GM12875 (cell line): ENCODE measurements around the gene UNC13A.

ENCODE experiments used
- H3K4me3 ChIP-seq: one replicate; pipeline ENCODE4 v1.5.1; 2011; ENCODE audit warnings: low read depth, low read length, control low read depth
- CTCF ChIP-seq: IDR thresholded peaks from 2 replicates; pipeline ENCODE4 v1.5.1; 2011; ENCODE audit warnings: low read depth, mild to moderate bottlenecking, control low read depth, inconsistent platforms, low read length, moderate library complexity, borderline replicate concordance; ENCODE audit not compliant: insufficient read depth

The UNC13A gene

GRCh38 chr19:17681505-17682125 is 6.5 kb downstream of the UNC13A start:
- H3K4me3 ChIP-seq, result no peak overlapping the region
- no peak for TF ChIP-seq CTCF

DNA sequence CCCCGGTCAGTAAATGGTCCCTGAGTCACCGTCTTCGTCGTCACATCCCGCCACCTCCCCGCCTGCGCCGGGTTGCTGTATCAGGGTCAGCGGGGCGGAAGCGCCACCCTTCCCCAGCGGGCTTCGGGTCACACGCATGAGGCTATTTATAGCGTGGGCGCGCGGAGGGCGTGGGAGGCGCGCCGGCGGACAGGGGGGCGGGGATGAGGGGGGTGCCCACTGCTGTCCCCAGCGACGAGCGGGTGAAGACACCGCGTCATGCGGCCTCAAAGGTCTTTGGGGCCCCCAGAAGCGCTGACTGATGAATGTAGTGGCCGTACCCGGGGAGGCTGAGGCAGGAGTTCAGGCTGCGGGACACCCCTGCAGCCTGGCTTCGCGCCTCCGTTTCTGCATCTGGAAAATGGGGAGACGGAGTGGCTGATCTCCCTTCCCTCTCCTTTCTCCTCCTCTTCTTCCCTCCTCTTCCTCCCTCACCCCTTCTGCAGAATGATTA is 7.9 kb downstream of the UNC13A start:
- no peak for TF ChIP-seq CTCF
- peak overlapping the region; percentile 26 for H3K4me3 ChIP-seq

DNA sequence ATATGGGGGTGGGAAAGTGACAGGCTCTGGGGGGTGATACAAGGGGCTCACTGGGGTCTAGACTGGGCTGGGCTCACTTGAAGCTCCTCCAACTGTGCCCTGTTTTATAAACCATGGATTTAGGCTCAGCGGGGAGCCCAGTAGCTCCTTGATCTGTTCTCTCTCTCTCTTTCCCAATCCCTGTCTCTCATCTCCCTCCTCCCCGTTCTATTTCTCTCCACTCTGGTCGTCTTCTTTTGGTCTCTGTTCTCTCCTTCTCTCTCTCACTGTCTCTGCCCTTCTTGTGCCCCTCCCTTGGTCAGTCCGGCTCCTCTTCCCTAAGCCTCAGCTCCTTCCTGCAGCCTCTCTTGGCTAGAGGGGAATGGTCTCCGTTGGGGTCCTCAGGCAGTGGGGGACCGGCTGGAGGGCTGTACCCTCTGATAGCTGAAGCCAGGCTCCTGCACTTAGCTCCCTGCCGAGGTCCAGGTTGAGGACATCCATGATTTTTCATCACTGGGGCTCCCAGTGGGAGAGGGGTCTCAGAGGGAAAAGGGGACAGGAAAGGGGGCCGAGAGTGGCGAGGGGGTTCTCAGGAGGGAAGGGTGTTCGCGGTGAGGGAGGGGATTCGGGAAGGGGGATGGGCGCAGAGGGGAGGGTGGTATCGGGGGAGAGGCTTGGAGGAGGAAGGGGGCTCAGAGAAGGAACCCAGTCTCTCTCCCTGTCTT is 8.5 kb downstream of the UNC13A start:
- H3K4me3 ChIP-seq, result peak overlapping the region; percentile 21
- no peak for TF ChIP-seq CTCF

DNA sequence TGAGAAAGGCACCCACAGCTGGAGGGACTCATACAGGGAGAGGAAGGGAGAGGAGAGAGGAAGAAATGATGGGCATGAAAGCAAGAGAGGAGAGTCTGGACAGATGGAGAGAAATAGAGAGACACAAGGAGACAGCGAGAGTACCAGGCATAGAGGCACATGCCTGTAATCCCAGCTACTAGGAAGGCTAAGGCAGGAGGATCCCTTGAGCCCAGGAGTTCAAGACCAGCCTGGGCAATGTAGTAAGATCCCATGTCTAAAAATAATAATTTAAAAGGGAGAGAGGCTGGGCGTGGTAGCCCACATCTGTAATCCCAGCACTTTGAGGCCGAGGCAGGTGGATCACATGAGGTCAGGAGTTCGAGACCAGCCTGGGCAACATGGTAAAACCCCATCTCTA is 9.3 kb downstream of the UNC13A start:
- H3K4me3 ChIP-seq, result no peak overlapping the region
- no peak for TF ChIP-seq CTCF

DNA sequence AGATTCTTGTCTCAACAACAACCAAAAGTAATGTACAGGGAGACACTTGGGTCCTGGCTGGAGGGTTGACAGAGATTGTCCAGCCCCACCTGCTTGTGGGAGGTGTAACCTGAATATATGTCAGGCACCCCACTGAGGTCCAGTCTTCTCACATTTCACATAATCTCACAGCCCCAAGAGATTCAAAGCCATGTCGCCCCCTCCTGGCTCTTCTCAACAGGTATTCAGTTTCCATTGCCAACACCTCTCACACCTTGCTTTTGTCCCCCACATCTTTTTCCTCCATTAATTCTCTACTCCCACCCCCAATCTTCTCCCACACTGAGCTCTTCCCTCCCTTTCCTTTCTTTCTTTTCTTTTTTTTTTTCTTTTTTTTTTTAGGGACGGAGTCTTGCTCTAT is 11.2 kb downstream of the UNC13A start:
- H3K4me3 ChIP-seq, result no peak overlapping the region
- 0 out of 2 replicates have a peak, but pooled peaks have one; percentile 20 for TF ChIP-seq CTCF

DNA sequence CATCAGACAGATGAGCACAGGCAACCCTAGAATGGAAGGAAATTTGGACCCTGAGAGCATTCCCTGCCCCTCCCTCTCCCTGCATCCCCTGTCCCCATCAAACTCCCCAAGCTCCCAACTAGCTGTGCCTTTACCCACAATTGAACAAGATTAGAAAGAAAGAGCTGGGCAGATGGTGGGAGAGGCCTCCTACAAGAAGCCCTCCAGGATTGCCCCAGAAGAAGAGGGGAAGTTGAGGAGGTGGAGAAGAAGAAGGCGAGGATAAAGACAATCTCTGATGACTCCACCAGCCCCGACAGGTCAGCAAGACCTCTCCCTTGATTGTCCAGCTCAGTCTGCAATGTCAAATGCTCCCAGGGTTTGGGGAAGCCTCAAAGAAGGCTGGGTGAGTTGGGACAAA is 11.9 kb downstream of the UNC13A start:
- no peak overlapping the region for H3K4me3 ChIP-seq
- TF ChIP-seq CTCF, result no peak
